ENCODE data around the gene ZBTB40. TPM values are rescaled to one million over a fixed set of nuclear protein-coding genes. Genes with fewer than 3 reads are reported as not detected.

The ZBTB40 gene
- total RNA-seq, 1 experiment from 2014 or later = 11.5 TPM

DNA sequence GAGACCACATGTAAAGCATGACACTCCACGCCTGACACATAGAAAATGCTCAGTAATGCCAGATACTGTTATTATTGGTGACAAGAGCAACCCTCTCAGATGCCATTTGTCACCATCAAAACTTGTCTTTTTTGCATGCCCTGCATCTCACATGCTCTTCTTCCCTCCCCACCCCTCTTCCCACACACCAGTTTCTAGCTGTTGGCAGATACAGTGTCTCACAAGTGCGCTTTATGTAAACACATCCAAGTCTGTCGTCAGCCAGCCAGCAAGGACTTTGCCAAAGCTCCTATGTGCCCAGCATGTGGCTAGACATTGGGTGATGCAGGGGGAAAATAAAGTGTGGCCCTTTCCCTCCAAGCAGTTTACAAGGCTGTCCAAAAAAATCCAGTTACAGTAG is 66.7 kb downstream of the ZBTB40 start:
- ChIA-PET POLR2A (no interaction called here), CTCF (no interaction called here)
- no peaks in the 10 kb centered on the region for H3K27me3 Mint-ChIP-seq (ENCODE audit: low read depth)
- H3K27ac Mint-ChIP-seq = no peak overlapping the region
- no peaks in the 10 kb centered on the region for H3K4me1 Mint-ChIP-seq
- ATAC-seq = no peak
- H3K36me3 Mint-ChIP-seq = peaks cover 60% of the 10 kb centered on the region
- H3K9me3 Mint-ChIP-seq = no peaks in the 10 kb centered on the region
- TF ChIP-seq, protein P1, sequence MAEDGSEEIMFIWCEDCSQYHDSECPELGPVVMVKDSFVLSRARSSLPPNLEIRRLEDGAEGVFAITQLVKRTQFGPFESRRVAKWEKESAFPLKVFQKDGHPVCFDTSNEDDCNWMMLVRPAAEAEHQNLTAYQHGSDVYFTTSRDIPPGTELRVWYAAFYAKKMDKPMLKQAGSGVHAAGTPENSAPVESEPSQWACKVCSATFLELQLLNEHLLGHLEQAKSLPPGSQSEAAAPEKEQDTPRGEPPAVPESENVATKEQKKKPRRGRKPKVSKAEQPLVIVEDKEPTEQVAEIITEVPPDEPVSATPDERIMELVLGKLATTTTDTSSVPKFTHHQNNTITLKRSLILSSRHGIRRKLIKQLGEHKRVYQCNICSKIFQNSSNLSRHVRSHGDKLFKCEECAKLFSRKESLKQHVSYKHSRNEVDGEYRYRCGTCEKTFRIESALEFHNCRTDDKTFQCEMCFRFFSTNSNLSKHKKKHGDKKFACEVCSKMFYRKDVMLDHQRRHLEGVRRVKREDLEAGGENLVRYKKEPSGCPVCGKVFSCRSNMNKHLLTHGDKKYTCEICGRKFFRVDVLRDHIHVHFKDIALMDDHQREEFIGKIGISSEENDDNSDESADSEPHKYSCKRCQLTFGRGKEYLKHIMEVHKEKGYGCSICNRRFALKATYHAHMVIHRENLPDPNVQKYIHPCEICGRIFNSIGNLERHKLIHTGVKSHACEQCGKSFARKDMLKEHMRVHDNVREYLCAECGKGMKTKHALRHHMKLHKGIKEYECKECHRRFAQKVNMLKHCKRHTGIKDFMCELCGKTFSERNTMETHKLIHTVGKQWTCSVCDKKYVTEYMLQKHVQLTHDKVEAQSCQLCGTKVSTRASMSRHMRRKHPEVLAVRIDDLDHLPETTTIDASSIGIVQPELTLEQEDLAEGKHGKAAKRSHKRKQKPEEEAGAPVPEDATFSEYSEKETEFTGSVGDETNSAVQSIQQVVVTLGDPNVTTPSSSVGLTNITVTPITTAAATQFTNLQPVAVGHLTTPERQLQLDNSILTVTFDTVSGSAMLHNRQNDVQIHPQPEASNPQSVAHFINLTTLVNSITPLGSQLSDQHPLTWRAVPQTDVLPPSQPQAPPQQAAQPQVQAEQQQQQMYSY (CRISPR knock-in tag; IDR thresholded peaks at IDR 0.05) = no peak
- TF ChIP-seq ESRRA (CRISPR knock-in tag; IDR thresholded peaks at IDR 0.05; ENCODE audit: borderline replicate concordance) = no peak
- no peak for TF ChIP-seq ATF1 (CRISPR knock-in tag; IDR thresholded peaks at IDR 0.05)
- TF ChIP-seq TEAD1 (CRISPR knock-in tag; IDR thresholded peaks at IDR 0.05) = no peak
- no peak for TF ChIP-seq MXD4 (CRISPR knock-in tag; IDR thresholded peaks at IDR 0.05; ENCODE audit: borderline replicate concordance)
- TF ChIP-seq, protein P2, sequence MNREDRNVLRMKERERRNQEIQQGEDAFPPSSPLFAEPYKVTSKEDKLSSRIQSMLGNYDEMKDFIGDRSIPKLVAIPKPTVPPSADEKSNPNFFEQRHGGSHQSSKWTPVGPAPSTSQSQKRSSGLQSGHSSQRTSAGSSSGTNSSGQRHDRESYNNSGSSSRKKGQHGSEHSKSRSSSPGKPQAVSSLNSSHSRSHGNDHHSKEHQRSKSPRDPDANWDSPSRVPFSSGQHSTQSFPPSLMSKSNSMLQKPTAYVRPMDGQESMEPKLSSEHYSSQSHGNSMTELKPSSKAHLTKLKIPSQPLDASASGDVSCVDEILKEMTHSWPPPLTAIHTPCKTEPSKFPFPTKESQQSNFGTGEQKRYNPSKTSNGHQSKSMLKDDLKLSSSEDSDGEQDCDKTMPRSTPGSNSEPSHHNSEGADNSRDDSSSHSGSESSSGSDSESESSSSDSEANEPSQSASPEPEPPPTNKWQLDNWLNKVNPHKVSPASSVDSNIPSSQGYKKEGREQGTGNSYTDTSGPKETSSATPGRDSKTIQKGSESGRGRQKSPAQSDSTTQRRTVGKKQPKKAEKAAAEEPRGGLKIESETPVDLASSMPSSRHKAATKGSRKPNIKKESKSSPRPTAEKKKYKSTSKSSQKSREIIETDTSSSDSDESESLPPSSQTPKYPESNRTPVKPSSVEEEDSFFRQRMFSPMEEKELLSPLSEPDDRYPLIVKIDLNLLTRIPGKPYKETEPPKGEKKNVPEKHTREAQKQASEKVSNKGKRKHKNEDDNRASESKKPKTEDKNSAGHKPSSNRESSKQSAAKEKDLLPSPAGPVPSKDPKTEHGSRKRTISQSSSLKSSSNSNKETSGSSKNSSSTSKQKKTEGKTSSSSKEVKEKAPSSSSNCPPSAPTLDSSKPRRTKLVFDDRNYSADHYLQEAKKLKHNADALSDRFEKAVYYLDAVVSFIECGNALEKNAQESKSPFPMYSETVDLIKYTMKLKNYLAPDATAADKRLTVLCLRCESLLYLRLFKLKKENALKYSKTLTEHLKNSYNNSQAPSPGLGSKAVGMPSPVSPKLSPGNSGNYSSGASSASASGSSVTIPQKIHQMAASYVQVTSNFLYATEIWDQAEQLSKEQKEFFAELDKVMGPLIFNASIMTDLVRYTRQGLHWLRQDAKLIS (CRISPR knock-in tag; IDR thresholded peaks at IDR 0.05; ENCODE audit: borderline replicate concordance) = no peak
- TF ChIP-seq, protein P3, sequence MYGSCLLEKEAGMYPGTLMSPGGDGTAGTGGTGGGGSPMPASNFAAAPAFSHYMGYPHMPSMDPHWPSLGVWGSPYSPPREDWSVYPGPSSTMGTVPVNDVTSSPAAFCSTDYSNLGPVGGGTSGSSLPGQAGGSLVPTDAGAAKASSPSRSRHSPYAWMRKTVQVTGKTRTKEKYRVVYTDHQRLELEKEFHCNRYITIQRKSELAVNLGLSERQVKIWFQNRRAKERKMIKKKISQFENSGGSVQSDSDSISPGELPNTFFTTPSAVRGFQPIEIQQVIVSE (CRISPR knock-in tag; IDR thresholded peaks at IDR 0.05; ENCODE audit: borderline replicate concordance) = no peak
- no peak for TF ChIP-seq CTCF (IDR thresholded peaks at IDR 0.05)
- no peak for TF ChIP-seq GTF2I (CRISPR knock-in tag; conservative IDR thresholded peaks at IDR 0.05)
- TF ChIP-seq CREB1 (CRISPR knock-in tag; IDR thresholded peaks at IDR 0.05) = no peak
- TF ChIP-seq E2F5 (CRISPR knock-in tag; IDR thresholded peaks at IDR 0.05) = no peak
- TF ChIP-seq TCF7 (CRISPR knock-in tag; IDR thresholded peaks at IDR 0.05; ENCODE audit: low read depth) = no peak
- no peak for TF ChIP-seq ZNF317 (CRISPR knock-in tag; IDR thresholded peaks at IDR 0.05; ENCODE audit: borderline replicate concordance, low read depth)
- no peak overlapping the region for H3K4me3 Mint-ChIP-seq
- DNase-seq (ENCODE audit: low spot score) = no peak

GRCh38 chr1:22520871-22521270 is 69.2 kb downstream of the ZBTB40 start:
- ATAC-seq (no peak), DNase-seq (ENCODE audit: low spot score) (no peak)
- no peaks in the 10 kb centered on the region for H3K9me3 Mint-ChIP-seq
- no peak overlapping the region for H3K4me3 Mint-ChIP-seq
- no peak overlapping the region for H3K27ac Mint-ChIP-seq
- POLR2A ChIA-PET = no interaction called here
- CTCF ChIA-PET = no interaction called here
- H3K27me3 Mint-ChIP-seq (ENCODE audit: low read depth) = no peaks in the 10 kb centered on the region
- no peaks in the 10 kb centered on the region for H3K4me1 Mint-ChIP-seq
- peaks cover 52% of the 10 kb centered on the region for H3K36me3 Mint-ChIP-seq
- TF ChIP-seq NR1H2 (CRISPR knock-in tag; IDR thresholded peaks at IDR 0.05) (no peak), OVOL2 (CRISPR knock-in tag; IDR thresholded peaks at IDR 0.05; ENCODE audit: borderline replicate concordance) (no peak), CBFB (CRISPR knock-in tag; IDR thresholded peaks at IDR 0.05; ENCODE audit: low read depth) (no peak), RELA (CRISPR knock-in tag; IDR thresholded peaks at IDR 0.05; ENCODE audit: borderline replicate concordance) (no peak)
- TF ChIP-seq, protein P4, sequence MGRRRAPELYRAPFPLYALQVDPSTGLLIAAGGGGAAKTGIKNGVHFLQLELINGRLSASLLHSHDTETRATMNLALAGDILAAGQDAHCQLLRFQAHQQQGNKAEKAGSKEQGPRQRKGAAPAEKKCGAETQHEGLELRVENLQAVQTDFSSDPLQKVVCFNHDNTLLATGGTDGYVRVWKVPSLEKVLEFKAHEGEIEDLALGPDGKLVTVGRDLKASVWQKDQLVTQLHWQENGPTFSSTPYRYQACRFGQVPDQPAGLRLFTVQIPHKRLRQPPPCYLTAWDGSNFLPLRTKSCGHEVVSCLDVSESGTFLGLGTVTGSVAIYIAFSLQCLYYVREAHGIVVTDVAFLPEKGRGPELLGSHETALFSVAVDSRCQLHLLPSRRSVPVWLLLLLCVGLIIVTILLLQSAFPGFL (CRISPR knock-in tag; IDR thresholded peaks at IDR 0.05; ENCODE audit: borderline replicate concordance) = no peak
- TF ChIP-seq, protein P5, sequence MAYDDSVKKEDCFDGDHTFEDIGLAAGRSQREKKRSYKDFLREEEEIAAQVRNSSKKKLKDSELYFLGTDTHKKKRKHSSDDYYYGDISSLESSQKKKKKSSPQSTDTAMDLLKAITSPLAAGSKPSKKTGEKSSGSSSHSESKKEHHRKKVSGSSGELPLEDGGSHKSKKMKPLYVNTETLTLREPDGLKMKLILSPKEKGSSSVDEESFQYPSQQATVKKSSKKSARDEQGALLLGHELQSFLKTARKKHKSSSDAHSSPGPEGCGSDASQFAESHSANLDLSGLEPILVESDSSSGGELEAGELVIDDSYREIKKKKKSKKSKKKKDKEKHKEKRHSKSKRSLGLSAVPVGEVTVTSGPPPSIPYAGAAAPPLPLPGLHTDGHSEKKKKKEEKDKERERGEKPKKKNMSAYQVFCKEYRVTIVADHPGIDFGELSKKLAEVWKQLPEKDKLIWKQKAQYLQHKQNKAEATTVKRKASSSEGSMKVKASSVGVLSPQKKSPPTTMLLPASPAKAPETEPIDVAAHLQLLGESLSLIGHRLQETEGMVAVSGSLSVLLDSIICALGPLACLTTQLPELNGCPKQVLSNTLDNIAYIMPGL (CRISPR knock-in tag; IDR thresholded peaks at IDR 0.05) = no peak
- TF ChIP-seq, protein P6, sequence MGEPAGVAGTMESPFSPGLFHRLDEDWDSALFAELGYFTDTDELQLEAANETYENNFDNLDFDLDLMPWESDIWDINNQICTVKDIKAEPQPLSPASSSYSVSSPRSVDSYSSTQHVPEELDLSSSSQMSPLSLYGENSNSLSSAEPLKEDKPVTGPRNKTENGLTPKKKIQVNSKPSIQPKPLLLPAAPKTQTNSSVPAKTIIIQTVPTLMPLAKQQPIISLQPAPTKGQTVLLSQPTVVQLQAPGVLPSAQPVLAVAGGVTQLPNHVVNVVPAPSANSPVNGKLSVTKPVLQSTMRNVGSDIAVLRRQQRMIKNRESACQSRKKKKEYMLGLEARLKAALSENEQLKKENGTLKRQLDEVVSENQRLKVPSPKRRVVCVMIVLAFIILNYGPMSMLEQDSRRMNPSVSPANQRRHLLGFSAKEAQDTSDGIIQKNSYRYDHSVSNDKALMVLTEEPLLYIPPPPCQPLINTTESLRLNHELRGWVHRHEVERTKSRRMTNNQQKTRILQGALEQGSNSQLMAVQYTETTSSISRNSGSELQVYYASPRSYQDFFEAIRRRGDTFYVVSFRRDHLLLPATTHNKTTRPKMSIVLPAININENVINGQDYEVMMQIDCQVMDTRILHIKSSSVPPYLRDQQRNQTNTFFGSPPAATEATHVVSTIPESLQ (CRISPR knock-in tag; IDR thresholded peaks at IDR 0.05) = no peak
